Type B pancreatic cell (in vitro differentiated cells): Measurements from ENCODE around the gene SGIP1. TPM values are rescaled to one million over a fixed set of nuclear protein-coding genes. Genes with fewer than 3 reads are reported as not detected.

Experiments
- DNase-seq: peaks from one replicate; pipeline ENCODE4 v3.0.0; 2021; ENCODE audit warnings: mixed read lengths; ENCODE audit not compliant: unreplicated experiment; ENCODE audit errors: extremely low spot score
- H3K27ac Mint-ChIP-seq: 2 replicates; pipeline ENCODE4 v1.8.0; 2021; ENCODE audit warnings: mild to moderate bottlenecking, mixed read lengths
- H3K27me3 Mint-ChIP-seq: 2 replicates; pipeline ENCODE4 v1.8.0; 2021; ENCODE audit warnings: mixed read lengths
- H3K36me3 Mint-ChIP-seq: 2 replicates; pipeline ENCODE4 v1.8.0; 2021; ENCODE audit warnings: mixed read lengths
- H3K4me1 Mint-ChIP-seq: one replicate; pipeline ENCODE4 v1.8.0; 2021; ENCODE audit warnings: mixed read lengths; ENCODE audit not compliant: unreplicated experiment
- H3K4me3 Mint-ChIP-seq: 2 replicates; pipeline ENCODE4 v1.8.0; 2021; ENCODE audit warnings: mild to moderate bottlenecking, mixed read lengths
- H3K9me3 Mint-ChIP-seq: 2 replicates; pipeline ENCODE4 v1.8.0; 2021; ENCODE audit warnings: mixed read lengths
- total RNA-seq: library from RNA; stranded (reverse); gene quantifications from 2 replicates; pipeline ENCODE4 v1.2.1, GENCODE V29; 2021; ENCODE audit warnings: low replicate concordance
- TF ChIP-seq, protein P1 (sequence below): fragments of 200-600 bp; sonication (generic); conservative IDR thresholded peaks from 2 replicates; pipeline ENCODE4 v1.5.0; 2021; ENCODE audit warnings: antibody characterized with exemption, mild to moderate bottlenecking

Gene SGIP1
- total RNA-seq, 1 donor from 2014 or later = 3.4 TPM

- Mint-ChIP-seq H3K27me3 (no peaks in the 10 kb centered on the region), H3K9me3 (peaks cover 10% of the 10 kb centered on the region), H3K4me3 (no peak overlapping the region), H3K4me1 (no peaks in the 10 kb centered on the region), H3K36me3 (no peaks in the 10 kb centered on the region), H3K27ac (no peak overlapping the region)
- TF ChIP-seq, protein P1, sequence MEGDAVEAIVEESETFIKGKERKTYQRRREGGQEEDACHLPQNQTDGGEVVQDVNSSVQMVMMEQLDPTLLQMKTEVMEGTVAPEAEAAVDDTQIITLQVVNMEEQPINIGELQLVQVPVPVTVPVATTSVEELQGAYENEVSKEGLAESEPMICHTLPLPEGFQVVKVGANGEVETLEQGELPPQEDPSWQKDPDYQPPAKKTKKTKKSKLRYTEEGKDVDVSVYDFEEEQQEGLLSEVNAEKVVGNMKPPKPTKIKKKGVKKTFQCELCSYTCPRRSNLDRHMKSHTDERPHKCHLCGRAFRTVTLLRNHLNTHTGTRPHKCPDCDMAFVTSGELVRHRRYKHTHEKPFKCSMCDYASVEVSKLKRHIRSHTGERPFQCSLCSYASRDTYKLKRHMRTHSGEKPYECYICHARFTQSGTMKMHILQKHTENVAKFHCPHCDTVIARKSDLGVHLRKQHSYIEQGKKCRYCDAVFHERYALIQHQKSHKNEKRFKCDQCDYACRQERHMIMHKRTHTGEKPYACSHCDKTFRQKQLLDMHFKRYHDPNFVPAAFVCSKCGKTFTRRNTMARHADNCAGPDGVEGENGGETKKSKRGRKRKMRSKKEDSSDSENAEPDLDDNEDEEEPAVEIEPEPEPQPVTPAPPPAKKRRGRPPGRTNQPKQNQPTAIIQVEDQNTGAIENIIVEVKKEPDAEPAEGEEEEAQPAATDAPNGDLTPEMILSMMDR = no peak
- DNase-seq = no peak
Measured at GRCh38 chr1:66511118-66511517, 22.8 kb upstream of the SGIP1 start.

DNA sequence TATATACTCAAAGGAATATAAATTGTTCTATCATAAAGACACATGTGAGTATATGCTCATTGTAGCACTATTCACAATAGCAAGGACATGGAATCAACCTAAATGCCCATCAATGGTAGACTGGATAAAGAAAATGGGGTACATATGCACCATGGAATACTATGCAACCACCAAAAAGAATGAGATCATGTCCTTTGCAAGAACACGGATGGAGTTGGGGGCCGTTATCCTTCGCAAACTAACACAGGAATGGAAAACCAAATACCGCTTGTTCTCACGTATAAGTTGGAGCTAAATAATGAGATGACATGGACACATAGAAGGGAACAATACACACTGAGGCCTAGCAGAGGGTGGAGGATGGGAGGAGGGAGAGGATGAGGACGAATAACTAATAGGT lies 16.0 kb upstream of the SGIP1 start:
- Mint-ChIP-seq H3K27ac (no peak overlapping the region), H3K27me3 (no peaks in the 10 kb centered on the region), H3K36me3 (no peaks in the 10 kb centered on the region), H3K4me1 (no peaks in the 10 kb centered on the region), H3K4me3 (no peak overlapping the region), H3K9me3 (peaks cover 11% of the 10 kb centered on the region)
- TF ChIP-seq, protein P1 = no peak
- DNase-seq = no peak

DNA sequence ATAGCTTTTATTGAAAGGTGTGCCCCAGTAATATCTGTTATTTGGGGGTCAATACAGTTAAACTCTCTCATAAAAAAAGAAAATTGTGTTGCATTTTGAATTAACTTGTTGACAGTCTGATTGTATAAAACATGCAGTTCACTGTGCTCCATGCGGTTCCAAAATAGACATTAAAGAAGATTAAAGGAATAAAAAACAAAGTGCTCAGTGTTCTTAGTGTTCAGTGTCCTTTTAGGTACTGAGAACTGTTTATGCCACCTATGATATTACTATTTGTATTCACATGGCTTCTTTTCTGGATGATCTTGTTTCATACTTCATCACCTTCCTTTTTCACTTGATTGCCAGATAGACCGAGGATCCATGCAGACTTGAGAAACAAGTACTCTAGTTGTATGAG lies 15.3 kb upstream of the SGIP1 start:
- Mint-ChIP-seq H3K27ac (no peak overlapping the region), H3K27me3 (no peaks in the 10 kb centered on the region), H3K4me1 (no peaks in the 10 kb centered on the region), H3K36me3 (no peaks in the 10 kb centered on the region), H3K4me3 (no peak overlapping the region), H3K9me3 (peaks cover 4% of the 10 kb centered on the region)
- TF ChIP-seq, protein P1 = no peak
- DNase-seq = no peak

GRCh38 chr1:66519992-66520391 lies 14.0 kb upstream of the SGIP1 start:
- no peak overlapping the region for H3K27ac Mint-ChIP-seq
- H3K4me1 Mint-ChIP-seq = no peaks in the 10 kb centered on the region
- TF ChIP-seq, protein P1 = no peak
- no peak overlapping the region for H3K4me3 Mint-ChIP-seq
- peaks cover 3% of the 10 kb centered on the region for H3K9me3 Mint-ChIP-seq
- DNase-seq = no peak
- H3K36me3 Mint-ChIP-seq = no peaks in the 10 kb centered on the region
- no peaks in the 10 kb centered on the region for H3K27me3 Mint-ChIP-seq

DNA sequence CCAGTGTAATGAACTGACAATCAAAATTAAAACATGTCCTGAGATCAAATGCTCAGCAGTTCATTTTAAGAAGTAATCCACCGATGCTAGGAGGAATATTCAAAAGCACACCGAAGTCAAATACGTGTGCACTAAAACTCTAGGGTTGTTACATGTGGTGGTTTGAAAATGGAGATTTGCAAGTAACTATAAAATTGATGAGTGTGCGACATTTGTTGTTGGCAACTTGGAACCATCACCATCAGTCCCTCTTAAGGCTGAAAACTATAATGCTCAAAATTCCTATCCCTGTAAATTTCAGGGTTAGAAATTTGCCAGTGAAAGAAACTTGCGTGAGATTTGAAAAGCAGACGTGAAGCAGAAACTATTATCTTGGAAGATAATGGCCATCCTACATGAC lies 13.3 kb upstream of the SGIP1 start:
- Mint-ChIP-seq H3K27ac (no peak overlapping the region), H3K27me3 (no peaks in the 10 kb centered on the region), H3K4me1 (no peaks in the 10 kb centered on the region), H3K4me3 (no peak overlapping the region), H3K36me3 (no peaks in the 10 kb centered on the region), H3K9me3 (peaks cover 3% of the 10 kb centered on the region)
- DNase-seq = no peak
- TF ChIP-seq, protein P1 = no peak
